Kidney glomerular epithelial cell (primary cell): ENCODE results near the gene SMIM1.

Source experiments
- DNase-seq: peaks from one replicate; lab custom pipeline; 2025; lab: John Stamatoyannopoulos, UW

The SMIM1 gene

DNA sequence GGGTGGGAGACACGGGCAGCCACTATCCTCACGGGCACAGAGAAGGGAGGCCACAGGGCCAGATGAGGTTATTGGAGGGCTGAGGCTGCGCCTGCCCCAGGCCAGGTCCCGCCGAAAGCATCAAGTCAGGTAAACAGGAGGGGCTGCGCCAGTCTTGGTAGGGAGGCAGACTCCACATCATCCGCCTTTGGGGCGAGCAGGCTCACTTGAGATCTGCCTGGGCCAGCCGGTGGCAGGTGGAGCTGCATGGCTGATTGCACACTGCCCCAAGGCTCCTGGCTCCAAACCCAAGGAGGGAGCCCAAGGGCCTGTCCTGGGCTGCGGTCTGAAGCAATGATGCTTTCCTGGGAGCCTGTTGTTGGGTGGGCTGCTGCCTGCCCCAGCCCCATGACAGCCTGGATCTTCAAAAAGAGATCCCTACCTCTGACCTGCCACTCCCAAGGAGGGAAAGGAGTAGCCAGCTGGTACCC is 4.6 kb downstream of the SMIM1 start:
- no peak for DNase-seq

DNA sequence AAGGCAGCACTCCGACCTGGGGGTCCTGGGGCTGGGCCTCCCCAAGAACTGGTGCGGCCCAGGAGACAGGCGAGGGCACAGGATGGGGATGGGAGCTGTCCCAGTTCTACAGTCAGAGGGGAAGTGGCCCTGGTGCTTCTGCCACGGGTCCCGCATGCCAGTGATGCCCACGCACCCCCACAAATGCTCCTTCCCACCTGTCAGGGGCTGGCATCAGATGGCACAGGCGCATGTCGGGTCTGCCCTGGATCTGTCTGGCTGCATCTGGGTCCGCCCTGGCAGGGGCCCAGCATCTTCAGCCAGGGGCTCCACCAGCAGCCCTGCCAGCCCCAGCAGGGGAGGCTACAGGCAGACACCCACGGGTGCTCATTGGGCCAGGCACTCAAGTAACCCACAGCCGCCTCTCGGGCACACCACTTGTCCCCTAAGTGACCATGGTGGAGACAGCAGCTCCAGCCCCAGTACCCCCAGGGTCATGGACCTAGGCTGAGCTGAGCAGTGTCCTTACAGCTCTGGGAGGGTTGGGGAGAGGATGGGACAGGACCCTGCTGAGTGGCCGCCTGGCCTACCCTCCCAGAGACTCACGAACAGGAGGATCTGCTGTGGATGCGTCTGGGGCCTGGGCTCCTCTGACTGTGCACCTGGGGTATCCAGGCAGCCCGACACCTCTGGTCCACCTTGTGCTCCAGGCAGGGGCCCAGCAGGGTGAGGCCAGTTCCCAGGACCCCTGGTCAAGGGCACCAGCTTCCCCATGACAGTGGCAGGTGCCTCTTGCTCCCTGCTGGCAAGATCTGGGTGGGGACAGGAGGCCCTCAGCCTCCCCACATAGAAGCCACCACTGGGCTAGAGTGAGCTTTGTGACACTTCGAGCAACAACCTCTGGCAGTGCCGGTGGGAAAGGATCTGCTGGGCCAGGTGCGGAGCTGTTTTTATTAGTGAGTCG is 5.4 kb downstream of the SMIM1 start:
- DNase-seq = no peak

DNA sequence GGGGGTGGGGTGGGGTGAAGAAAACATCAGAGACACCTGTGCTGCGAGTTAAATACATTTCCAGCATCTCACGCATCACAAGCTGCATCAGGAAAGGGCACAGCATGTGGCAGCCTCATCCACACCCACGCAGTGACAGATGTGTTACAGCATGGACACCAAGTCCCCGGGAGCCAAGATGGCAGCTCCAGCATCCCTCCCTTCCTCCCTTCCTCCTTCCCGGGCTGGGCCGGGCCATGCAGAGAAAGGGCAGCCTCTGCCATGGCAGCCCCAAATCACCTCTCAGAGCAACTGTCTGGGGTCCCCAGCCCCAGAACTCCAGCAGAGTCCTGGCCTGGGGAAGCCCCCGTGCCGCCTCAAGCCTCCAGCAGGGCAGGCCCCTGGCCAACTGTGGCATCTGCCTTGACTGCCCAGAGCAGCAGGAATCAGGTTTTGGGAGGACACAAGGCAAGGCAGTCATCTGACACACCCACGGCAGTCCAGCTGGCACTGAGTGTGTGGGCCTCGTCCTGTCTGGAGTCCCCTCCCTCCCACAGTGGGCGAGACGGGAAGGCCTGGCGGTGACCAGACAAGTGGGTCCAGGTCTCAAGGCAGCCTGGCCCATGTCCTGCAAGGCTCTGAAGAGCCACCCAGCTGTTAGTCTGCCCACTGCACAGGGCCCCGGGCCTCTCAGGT is 6.2 kb downstream of the SMIM1 start:
- no peak for DNase-seq

DNA sequence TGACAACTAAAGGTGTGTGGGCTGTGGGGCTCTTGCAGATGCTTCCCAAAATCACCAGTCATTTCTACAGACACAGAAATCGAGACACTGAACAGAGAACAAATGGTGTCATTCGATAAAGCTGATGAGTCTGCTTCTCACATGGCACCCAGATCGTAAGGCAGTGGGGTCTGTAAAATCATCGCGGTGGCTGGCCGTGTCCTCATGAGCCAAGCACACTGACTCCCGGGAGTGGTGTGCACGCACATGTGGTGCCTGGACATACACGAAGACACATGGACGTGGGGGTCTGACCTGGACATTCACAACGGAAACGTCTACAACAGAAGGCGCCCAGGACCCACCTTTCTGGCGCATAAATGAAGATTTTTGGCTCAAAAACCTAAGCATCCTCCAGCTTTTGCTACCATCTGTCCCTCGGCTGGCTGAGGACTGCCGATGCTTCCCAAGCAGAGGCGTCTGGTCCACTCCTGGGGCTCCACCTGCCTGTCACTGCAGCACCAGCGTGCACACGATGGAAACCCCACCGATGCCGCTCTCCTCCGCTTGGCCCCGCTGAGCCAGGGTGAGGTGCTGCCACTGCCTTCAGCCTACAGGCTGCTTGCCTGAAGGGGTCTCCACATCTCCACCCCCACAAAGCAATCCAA is 6.8 kb downstream of the SMIM1 start:
- DNase-seq = no peak

DNA sequence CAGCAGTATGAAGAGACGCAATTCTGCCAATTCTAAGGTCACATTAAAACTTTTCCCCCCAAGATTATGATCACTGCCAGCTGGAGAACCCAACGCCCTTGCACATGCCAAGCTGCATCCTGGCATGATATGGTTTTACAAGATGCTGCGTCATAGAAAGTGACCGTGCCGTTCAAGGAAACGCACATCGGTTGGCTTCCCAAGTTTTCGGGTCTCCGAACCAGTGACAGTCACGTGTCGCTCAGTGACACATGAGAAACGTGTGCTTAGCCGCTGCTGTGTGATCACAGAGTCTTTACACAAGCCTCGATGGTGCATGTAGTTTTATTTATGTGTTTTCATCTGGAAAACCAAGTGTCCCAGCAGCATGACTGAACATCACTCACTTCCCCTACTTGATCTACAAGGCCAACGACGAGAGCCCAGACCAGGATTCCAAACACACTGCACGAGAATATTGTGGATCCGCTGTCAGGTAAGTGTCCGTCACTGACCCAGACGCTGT is 7.4 kb downstream of the SMIM1 start:
- no peak for DNase-seq

DNA sequence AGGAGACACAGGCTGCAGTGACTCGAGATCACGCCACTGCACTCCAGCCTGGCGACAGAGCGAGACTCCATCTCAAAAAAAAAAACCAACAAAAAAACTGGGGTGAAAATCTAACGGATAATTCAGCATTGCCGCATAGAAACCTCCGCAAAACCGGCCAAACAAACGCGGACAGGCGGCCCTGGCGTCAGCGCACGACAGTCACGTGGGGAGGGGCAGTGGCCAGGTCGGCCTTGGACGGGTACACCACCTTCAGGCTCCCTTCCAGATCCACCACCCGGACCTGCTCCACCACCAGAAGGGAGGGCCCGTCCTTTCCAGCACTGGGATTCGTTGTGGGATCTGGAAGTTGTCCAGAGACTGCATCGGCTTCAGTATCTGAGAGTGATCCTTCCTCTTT is 8.4 kb downstream of the SMIM1 start:
- DNase-seq = no peak

DNA sequence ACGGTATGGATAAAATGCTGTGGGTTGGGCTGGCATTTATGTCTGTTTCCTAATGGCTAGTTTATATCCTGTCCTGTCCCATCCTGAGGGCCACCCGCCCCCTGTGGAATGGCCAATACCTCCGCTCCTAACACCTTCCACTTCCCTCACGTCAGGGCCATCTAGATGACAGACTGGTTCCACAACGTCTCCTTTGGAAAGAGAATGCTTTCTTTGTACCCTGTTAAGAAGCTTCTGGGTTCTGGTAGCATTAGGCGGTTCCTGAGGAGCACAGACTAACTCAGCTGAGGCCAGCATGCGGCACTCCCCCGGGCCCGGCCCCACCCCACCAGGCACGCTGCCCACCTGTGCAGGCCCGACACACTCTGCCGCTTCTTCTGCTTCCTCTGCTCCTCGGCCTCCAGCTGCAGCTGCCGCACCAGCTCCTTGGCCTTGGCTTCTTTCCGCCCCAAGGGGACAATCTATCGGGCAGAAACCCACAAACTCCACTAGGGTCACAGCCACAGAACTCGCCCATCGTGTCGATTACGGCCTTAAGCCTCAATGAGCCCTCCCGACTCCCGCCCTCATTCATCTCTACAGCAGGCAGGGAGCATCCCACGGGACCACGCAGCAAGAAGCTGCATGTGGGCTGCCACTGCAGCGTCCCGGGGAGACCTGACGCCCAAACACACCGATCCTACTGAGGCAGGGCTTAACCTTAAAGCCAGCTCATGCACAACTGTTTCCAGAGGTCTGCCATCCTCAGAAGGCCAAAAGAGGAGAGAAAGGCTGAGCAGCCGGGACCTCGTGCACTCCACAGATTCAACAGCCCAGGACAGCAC is 11.3 kb downstream of the SMIM1 start:
- no peak for DNase-seq

DNA sequence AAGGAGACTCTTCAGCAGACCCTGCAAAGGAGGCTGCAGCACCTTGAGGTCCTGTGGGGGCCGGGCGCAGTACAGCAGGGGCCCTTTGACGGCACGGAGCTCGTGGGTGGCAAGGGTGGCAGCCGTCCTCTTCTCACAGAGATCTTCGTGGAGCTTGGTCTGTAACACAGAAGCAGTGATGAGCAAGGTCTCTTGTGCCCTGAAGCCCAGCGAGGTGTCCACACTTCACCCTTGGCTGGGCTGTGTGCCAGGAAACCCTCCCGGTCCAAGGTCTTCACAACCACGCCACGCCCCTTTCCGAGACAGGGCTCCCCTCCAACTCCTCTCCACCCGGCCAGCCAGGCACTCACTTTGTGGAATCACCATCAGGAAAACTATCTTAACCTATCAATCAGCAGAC is 12.5 kb downstream of the SMIM1 start:
- no peak for DNase-seq

GRCh38 chr1:3785456-3786157 is 13.1 kb downstream of the SMIM1 start:
- no peak for DNase-seq

DNA sequence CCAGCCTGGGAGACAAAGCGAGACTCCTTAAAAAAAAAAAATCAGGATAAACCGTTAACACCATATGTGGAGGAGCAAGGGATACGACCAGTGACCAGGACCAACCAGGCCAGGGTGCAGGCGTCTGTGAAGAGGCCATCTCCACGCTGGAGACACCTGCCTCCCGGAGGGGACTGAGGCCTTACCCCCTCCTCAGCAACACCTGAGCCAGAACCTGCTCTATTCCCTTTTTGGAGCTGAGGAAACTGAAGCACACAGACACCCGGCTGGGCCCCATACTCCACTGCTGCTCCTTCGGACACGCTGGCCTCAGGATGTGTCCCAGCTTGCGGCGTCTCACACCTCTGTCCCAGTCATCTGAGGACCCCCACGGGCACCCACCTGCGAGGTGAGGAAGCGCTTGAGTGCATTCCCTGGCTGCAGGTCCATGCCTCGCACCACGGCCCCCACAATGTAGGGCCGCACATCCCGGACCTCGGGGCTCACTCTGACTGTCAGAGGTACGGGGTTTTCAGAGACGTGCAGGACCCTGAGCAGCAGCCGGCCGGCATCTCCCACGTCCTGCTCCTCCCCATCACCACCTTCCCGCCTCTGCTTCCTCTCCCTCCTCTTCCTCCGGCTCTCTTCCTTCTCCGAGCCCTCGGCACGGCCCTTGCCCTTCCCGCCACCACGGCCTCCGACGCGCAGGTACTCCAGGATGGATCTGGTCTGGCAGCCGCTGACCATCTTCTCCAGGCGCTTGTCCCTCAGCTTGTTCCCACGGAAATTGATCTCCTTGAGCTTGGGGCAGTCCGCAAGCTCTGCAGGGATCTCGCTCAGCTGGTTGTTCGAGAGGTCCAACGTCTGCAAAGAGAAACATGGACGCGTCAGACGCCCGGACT is 14.2 kb downstream of the SMIM1 start:
- no peak for DNase-seq

DNA sequence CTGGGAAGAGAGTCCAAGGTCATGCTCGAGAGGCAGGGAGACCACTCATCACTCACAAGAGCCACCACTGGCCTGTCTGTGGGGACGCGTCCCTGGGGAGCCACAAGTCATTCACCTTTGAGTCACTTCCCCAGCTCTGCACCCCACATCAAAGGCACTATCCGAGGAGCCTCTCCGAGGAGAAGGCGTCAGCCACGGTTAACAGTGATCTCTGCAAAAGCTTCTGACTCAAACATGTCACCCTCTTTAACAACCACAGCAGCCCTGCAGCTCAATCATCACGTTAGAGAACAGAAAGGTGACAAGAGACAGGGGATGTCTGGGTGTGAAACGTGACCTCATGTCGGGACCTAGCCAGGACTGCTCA is 14.8 kb downstream of the SMIM1 start:
- no peak for DNase-seq

DNA sequence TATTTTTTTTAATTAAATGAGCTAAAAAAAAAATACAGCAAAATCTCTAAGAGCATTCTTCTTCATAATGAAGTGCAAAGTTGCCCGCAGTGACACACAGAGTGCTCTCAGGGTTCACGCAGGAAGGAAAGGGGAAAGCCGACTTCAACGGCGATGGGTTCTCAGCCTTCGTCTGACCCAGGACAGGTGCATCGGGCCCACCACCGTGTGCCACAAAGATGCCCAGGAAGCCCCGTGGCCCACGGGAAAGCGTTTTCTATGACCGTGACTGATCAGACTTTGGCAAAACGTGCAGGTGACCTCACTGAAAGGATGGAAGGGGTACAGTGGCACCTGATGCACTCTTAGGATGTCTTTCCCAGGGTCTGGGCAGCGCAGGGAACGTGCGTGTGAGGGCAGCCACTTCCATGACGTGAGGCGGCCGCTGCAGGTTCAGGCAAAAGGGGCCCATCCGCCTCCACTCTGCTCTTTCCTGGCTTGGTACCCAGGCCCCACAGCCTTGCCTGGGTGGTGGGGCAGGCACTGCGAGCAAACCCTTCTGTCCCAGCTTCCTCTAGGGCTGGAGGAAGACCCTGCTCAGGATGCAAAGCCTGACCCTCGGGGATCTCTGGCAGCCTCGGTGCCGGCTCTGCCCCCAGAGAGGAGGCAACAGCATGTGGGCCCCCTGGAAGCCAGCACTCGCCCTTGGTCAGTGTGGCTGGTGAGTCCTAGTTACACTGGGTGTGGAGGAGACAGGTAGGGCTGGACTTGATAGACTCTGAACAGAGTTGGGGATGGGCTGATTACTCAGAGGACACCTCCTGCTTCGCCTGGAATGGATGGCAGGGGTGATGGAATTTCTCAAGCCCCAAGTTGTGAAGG is 15.4 kb downstream of the SMIM1 start:
- no peak for DNase-seq

DNA sequence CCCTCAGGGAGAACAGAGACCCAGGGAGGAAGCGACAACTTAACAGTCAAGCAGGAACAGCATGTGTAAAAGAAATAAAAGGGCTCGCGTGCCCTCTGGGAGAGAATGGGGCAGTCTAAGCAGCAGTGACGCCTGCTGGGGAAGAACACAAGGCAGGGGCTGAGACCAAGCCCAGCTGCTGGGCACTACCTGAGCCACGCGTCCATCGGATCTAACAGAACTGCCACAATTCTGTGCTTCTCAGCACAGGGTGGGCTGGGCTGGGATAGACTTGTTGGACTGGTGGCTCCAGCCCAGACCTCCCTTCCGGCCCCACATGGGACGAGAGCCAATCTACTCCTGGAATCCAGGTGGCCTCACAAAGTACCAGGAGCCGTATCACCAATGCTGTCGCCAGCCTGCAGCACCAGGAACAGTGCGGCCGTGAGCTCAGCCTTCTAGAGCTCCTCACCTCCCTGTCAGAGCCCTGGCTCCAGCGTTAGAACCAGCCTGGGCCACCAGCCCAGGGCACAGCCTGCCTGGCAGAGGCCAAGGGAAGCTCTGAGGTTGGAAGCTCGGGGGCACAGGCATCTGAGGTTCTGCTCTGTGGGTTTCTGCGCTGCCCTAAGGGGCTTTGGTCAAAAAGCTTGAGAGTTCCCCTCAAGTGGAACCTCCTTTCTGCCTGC is 16.3 kb downstream of the SMIM1 start:
- DNase-seq = no peak

GRCh38 chr1:3789421-3790300 is 17.1 kb downstream of the SMIM1 start:
- no peak for DNase-seq

- DNase-seq = no peak
Observed at GRCh38 chr1:3790500-3790923, 18.0 kb downstream of the SMIM1 start.

GRCh38 chr1:3790952-3791351 is 18.4 kb downstream of the SMIM1 start:
- no peak for DNase-seq

GRCh38 chr1:3795453-3796214 is 23.1 kb downstream of the SMIM1 start:
- no peak for DNase-seq
